Parathyroid adenoma (tissue), 2 donors: ENCODE results near the gene UNC5A.

Source experiments
- H2AFZ ChIP-seq: fragments of 300-600 bp; sonication (generic); one replicate; pipeline ENCODE4 v1.7.0; 2017; ENCODE audit warnings: antibody characterized with exemption, mild to moderate bottlenecking
- H3K27ac ChIP-seq: fragments of 300-600 bp; sonication (generic); one replicate; pipeline ENCODE4 v1.7.0; 2017
- H3K27me3 ChIP-seq: fragments of 300-600 bp; sonication (generic); one replicate; pipeline ENCODE4 v1.7.0; 2017; ENCODE audit warnings: low read length; ENCODE audit not compliant: control insufficient read depth, insufficient read depth
- H3K36me3 ChIP-seq: fragments of 300-600 bp; sonication (generic); one replicate; pipeline ENCODE4 v1.7.0; 2017; ENCODE audit warnings: low read length; ENCODE audit not compliant: control insufficient read depth, insufficient read depth
- H3K4me1 ChIP-seq: fragments of 300-600 bp; sonication (generic); one replicate; pipeline ENCODE4 v1.7.0; 2017; ENCODE audit warnings: control low read depth
- H3K4me2 ChIP-seq: fragments of 300-600 bp; sonication (generic); one replicate; pipeline ENCODE4 v1.7.0; 2017; ENCODE audit warnings: low read length
- H3K4me3 ChIP-seq: fragments of 300-600 bp; sonication (generic); one replicate; pipeline ENCODE4 v1.7.0; 2017; ENCODE audit warnings: low read depth, low read length
- H3K79me2 ChIP-seq: fragments of 300-600 bp; sonication (generic); one replicate; pipeline ENCODE4 v1.7.0; 2017; ENCODE audit warnings: control low read depth
- H3K9ac ChIP-seq: fragments of 300-600 bp; sonication (generic); one replicate; pipeline ENCODE4 v1.7.0; 2017; ENCODE audit warnings: mild to moderate bottlenecking
- H3K9me3 ChIP-seq: fragments of 300-600 bp; sonication (generic); one replicate; pipeline ENCODE4 v1.7.0; 2017; ENCODE audit warnings: low read length; ENCODE audit not compliant: control insufficient read depth
- TF ChIP-seq, protein P1 (sequence below): fragments of 300-600 bp; sonication (generic); IDR thresholded peaks from one replicate; pipeline ENCODE4 v1.7.0; 2017; ENCODE audit warnings: antibody characterized with exemption, mild to moderate bottlenecking
- donor health status: primary hyperparathyroidism.

Gene UNC5A

DNA sequence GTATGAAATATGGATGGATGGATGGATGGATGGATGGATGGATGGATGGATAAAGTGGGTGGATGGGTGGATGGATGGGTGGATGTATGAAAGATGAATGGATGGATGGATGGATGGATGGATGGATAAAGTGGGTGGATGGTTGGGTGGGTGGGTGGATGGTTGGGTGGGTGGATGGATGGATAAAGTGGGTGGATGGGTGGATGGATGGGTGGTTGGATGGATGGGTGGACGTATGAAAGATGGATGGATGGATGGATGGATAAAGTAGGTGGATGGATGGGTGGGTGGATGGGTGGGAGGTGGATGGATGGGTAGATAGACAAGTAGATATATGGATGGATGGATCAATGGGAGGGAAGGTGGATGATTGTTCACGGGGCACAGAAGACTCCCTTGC is 19.0 kb downstream of the UNC5A start:
- Histone ChIP-seq H3K9ac (no peak overlapping the region), H3K4me3 (no peak overlapping the region), H3K27me3 (no peaks in the 10 kb centered on the region), H3K4me2 (no peak overlapping the region), H3K27ac (no peak overlapping the region), H3K36me3 (no peaks in the 10 kb centered on the region), H3K79me2 (peaks cover 8% of the 10 kb centered on the region), H2AFZ (no peak overlapping the region), H3K4me1 (peaks cover 10% of the 10 kb centered on the region), H3K9me3 (no peaks in the 10 kb centered on the region)
- TF ChIP-seq, protein P1, sequence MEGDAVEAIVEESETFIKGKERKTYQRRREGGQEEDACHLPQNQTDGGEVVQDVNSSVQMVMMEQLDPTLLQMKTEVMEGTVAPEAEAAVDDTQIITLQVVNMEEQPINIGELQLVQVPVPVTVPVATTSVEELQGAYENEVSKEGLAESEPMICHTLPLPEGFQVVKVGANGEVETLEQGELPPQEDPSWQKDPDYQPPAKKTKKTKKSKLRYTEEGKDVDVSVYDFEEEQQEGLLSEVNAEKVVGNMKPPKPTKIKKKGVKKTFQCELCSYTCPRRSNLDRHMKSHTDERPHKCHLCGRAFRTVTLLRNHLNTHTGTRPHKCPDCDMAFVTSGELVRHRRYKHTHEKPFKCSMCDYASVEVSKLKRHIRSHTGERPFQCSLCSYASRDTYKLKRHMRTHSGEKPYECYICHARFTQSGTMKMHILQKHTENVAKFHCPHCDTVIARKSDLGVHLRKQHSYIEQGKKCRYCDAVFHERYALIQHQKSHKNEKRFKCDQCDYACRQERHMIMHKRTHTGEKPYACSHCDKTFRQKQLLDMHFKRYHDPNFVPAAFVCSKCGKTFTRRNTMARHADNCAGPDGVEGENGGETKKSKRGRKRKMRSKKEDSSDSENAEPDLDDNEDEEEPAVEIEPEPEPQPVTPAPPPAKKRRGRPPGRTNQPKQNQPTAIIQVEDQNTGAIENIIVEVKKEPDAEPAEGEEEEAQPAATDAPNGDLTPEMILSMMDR, result no peak

DNA sequence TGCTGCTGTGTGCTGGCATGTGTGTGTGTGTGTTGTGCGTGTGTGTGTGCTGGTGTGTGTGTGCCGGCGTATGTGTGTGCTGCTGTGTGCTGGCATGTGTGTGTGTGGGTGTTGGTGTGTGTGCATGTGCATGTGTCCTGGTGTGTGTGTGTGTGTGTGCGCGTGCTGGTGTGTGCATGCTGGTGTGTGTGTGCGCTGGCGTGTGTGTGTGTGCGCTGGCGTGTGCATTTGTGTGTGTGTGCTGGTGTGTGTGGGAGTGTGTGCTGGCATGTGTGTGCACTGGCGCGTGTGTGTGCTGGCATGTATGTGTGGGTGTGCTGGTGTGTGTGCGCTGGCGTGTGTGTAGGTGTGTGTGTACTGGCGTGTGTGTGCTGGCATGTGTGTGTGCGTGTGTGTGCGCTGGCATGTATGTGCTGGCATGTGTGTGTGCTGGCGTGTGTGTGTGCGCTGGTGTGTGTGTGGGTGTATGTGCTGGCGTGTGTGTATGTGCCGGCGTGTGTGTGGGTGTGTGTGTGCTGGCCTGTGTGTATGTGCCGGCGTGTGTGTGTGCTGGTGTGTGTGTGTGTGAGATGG is 20.1 kb downstream of the UNC5A start:
- no peak overlapping the region for H2AFZ ChIP-seq
- H3K4me2 ChIP-seq, result no peak overlapping the region
- peaks cover 22% of the 10 kb centered on the region for H3K4me1 ChIP-seq
- peaks cover 8% of the 10 kb centered on the region for H3K79me2 ChIP-seq
- H3K9ac ChIP-seq, result no peak overlapping the region
- H3K27me3 ChIP-seq, result no peaks in the 10 kb centered on the region
- no peaks in the 10 kb centered on the region for H3K36me3 ChIP-seq
- H3K9me3 ChIP-seq, result no peaks in the 10 kb centered on the region
- H3K27ac ChIP-seq, result no peak overlapping the region
- H3K4me3 ChIP-seq, result no peak overlapping the region
- TF ChIP-seq, protein P1, result no peak

DNA sequence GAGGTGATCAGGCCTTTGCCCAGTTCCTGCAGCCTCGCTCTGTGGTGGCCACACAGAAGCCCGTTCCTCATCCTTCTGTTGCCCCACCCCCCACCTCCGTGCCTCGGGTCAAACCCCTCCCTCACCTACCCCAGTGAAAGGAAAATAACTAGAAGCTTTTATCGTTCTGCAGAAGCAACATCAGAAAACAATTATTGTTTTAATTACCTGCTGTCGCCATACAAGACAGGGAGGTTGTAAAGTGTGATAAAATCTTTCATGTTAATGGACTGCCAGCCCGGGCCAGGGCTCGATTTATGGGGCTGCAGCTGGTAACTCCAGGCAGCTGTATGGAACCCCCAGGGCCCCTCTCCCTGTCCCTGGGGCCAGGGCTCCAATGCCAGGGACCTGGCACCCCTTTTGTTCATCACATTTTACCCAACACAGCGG is 20.6 kb downstream of the UNC5A start:
- Histone ChIP-seq H3K4me2 (no peak overlapping the region), H3K4me1 (peaks cover 26% of the 10 kb centered on the region), H3K27ac (no peak overlapping the region), H3K9ac (no peak overlapping the region), H3K9me3 (no peaks in the 10 kb centered on the region), H3K79me2 (peaks cover 8% of the 10 kb centered on the region), H3K27me3 (no peaks in the 10 kb centered on the region), H3K36me3 (no peaks in the 10 kb centered on the region), H2AFZ (no peak overlapping the region), H3K4me3 (no peak overlapping the region)
- TF ChIP-seq, protein P1, result no peak

DNA sequence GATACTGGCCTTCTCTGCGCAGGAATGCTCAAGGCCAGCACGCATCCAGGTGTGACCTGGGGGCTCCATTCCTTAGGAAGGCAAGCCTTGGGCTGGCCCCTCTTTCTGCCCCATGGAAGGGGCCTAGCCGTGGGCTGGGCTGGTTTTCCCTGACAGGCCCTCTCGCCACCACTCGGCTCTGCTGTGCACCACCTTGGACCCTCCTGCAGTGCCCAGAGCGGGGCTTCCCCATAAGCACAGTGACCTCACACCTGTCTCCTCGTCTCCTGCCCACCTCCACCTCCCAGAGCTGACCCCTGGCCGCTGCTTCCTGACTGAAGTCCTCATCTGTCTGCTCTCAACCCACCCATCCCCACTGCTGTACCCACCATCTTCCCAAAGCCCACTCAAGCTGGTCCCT is 21.1 kb downstream of the UNC5A start:
- TF ChIP-seq, protein P1, result no peak
- H3K79me2 ChIP-seq, result peaks cover 8% of the 10 kb centered on the region
- H2AFZ ChIP-seq, result no peak overlapping the region
- no peaks in the 10 kb centered on the region for H3K9me3 ChIP-seq
- H3K4me3 ChIP-seq, result no peak overlapping the region
- no peak overlapping the region for H3K27ac ChIP-seq
- H3K9ac ChIP-seq, result no peak overlapping the region
- peaks cover 30% of the 10 kb centered on the region for H3K4me1 ChIP-seq
- no peaks in the 10 kb centered on the region for H3K36me3 ChIP-seq
- no peak overlapping the region for H3K4me2 ChIP-seq
- H3K27me3 ChIP-seq, result no peaks in the 10 kb centered on the region

DNA sequence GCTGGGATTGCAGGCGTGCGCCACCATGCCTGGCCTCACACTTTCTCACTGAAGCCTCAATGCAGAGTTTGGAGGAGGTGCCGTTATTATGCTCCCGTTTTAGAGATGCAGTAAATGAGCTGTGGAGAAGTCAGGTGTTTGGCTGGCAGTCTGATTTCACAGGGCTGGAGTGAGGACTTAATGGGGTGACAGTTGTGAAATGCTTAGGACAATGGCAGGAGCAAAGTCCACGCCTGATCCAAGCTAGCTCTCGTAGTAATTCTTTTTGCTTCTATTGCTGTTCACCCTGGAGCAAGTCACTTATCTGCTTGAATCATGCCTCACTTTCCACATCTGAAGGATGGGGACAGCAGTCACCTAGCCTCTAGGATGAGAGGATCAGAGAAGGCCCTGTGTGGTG is 21.8 kb downstream of the UNC5A start:
- Histone ChIP-seq H3K27ac (no peak overlapping the region), H3K4me3 (no peak overlapping the region), H3K4me2 (no peak overlapping the region), H3K9ac (no peak overlapping the region), H2AFZ (no peak overlapping the region), H3K4me1 (peaks cover 37% of the 10 kb centered on the region), H3K36me3 (no peaks in the 10 kb centered on the region), H3K79me2 (peaks cover 8% of the 10 kb centered on the region), H3K27me3 (no peaks in the 10 kb centered on the region), H3K9me3 (no peaks in the 10 kb centered on the region)
- TF ChIP-seq, protein P1, result no peak
